SK-N-SH treated with all-trans-retinoic acid at 6 μM for 48 hours (cell line): ENCODE data around the gene SRSF6.

Source experiments
- ARNTL ChIP-seq: fragments of 450-650 bp; formaldehyde crosslinking; IDR thresholded peaks from 2 replicates; pipeline ENCODE4 v1.5.0; 2020; ENCODE audit warnings: low read depth, mild to moderate bottlenecking, moderate library complexity, borderline replicate concordance
- BACH2 ChIP-seq: fragments of 250-450 bp; sonication (Bioruptor Pico); IDR thresholded peaks from 2 replicates; pipeline ENCODE4 v1.9.0; 2021; ENCODE audit warnings: mild to moderate bottlenecking, borderline replicate concordance
- ESRRG ChIP-seq: fragments of 250-450 bp; sonication (Bioruptor Pico); IDR thresholded peaks from 2 replicates; pipeline ENCODE4 v1.6.1; 2021; ENCODE audit warnings: mild to moderate bottlenecking
- RARB ChIP-seq: fragments of 250-450 bp; sonication (Bioruptor Pico); IDR thresholded peaks from 2 replicates; pipeline ENCODE4 v1.8.0; 2021; ENCODE audit warnings: mild to moderate bottlenecking, moderate library complexity
- TCF4 ChIP-seq: fragments of 250-450 bp; sonication (Bioruptor Pico); IDR thresholded peaks from 2 replicates; pipeline ENCODE4 v1.8.0; 2021; ENCODE audit warnings: mild to moderate bottlenecking, moderate library complexity, borderline replicate concordance
- ZFP3 ChIP-seq: fragments of 250-450 bp; sonication (Bioruptor Pico); IDR thresholded peaks from 2 replicates; pipeline ENCODE4 v1.5.0; 2020; ENCODE audit warnings: mild to moderate bottlenecking, moderate library complexity
- ZNF565 ChIP-seq: fragments of 450-650 bp; formaldehyde crosslinking; conservative IDR thresholded peaks from 2 replicates; pipeline ENCODE4 v1.5.0; 2020; ENCODE audit warnings: low read depth, mild to moderate bottlenecking, moderate library complexity
- ZNF8 ChIP-seq: fragments of 450-650 bp; formaldehyde crosslinking; IDR thresholded peaks from 2 replicates; pipeline ENCODE4 v1.5.0; 2020; ENCODE audit warnings: mild to moderate bottlenecking, moderate library complexity
- TF ChIP-seq, protein P1 (sequence below): fragments of 250-450 bp; sonication (Bioruptor Pico); IDR thresholded peaks from 2 replicates; pipeline ENCODE4 v1.5.0; 2020; ENCODE audit warnings: mild to moderate bottlenecking, moderate library complexity
- TF ChIP-seq, protein P2 (sequence below): fragments of 250-450 bp; sonication (Bioruptor Pico); IDR thresholded peaks from 2 replicates; pipeline ENCODE4 v1.8.0; 2021; ENCODE audit warnings: low read depth, mild to moderate bottlenecking, moderate library complexity, borderline replicate concordance

DNA sequence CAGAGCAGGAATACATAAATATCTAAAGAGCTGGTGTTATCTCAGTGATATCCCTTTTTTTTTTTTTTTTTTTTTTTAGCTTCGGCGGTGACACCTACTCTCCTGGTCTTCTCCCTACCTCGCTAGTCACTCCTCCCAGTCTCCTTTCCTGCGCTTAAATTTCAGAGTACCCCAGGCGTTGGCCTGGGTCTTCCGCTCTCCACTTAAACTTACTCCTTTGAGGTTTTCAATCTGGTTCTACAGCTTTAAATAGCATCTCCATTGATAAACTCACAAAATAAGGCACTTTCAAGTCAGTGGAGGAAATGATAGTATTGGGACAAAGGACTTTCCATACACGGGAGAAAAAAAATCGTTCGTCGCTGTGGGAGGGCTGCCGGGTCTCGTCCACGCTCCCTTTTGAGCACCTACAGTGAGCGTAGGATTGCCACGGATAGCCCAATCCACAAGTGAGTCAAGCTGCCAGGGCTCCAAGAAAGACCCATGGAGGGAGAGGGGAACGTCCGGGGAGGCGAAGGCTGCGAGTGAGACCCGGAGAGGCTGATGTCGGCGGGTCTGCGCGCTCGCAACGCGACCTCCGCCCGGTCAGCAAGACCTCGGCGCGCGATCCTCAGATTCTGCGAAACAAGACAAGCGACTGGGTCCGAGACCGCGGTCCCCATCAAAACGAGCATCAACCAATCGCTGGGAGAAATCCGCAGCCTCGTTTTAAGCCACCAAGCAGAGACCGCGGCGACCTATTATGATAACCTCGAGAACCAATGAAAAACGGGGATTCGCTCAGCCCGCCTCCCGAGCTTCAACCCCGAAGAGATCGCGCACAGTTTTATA lies 672 bp upstream of the SRSF6 start:
- TF ChIP-seq RARB (CRISPR knock-in tag) = no peak
- no peak for TF ChIP-seq ZNF8
- no peak for TF ChIP-seq BACH2 (CRISPR knock-in tag)
- TF ChIP-seq ZFP3 (CRISPR knock-in tag) = no peak
- no peak for TF ChIP-seq ZNF565 (CRISPR knock-in tag)
- no peak for TF ChIP-seq TCF4
- no peak for TF ChIP-seq ARNTL (CRISPR knock-in tag)
- no peak for TF ChIP-seq ESRRG
- TF ChIP-seq, protein P1, sequence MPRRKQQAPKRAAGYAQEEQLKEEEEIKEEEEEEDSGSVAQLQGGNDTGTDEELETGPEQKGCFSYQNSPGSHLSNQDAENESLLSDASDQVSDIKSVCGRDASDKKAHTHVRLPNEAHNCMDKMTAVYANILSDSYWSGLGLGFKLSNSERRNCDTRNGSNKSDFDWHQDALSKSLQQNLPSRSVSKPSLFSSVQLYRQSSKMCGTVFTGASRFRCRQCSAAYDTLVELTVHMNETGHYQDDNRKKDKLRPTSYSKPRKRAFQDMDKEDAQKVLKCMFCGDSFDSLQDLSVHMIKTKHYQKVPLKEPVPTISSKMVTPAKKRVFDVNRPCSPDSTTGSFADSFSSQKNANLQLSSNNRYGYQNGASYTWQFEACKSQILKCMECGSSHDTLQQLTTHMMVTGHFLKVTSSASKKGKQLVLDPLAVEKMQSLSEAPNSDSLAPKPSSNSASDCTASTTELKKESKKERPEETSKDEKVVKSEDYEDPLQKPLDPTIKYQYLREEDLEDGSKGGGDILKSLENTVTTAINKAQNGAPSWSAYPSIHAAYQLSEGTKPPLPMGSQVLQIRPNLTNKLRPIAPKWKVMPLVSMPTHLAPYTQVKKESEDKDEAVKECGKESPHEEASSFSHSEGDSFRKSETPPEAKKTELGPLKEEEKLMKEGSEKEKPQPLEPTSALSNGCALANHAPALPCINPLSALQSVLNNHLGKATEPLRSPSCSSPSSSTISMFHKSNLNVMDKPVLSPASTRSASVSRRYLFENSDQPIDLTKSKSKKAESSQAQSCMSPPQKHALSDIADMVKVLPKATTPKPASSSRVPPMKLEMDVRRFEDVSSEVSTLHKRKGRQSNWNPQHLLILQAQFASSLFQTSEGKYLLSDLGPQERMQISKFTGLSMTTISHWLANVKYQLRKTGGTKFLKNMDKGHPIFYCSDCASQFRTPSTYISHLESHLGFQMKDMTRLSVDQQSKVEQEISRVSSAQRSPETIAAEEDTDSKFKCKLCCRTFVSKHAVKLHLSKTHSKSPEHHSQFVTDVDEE (CRISPR knock-in tag) = no peak
- TF ChIP-seq, protein P2, sequence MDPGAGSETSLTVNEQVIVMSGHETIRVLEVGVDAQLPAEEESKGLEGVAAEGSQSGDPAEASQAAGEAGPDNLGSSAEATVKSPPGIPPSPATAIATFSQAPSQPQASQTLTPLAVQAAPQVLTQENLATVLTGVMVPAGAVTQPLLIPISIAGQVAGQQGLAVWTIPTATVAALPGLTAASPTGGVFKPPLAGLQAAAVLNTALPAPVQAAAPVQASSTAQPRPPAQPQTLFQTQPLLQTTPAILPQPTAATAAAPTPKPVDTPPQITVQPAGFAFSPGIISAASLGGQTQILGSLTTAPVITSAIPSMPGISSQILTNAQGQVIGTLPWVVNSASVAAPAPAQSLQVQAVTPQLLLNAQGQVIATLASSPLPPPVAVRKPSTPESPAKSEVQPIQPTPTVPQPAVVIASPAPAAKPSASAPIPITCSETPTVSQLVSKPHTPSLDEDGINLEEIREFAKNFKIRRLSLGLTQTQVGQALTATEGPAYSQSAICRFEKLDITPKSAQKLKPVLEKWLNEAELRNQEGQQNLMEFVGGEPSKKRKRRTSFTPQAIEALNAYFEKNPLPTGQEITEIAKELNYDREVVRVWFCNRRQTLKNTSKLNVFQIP (CRISPR knock-in tag) = no peak
